GM12878 (cell line): ENCODE measurements around the gene FOS. TPM values are rescaled to one million over a fixed set of nuclear protein-coding genes. Genes with fewer than 3 reads are reported as not detected.

Experiments used
- ATAC-seq: fragments of 200-7000 bp; cut with Tn5 transposase; 3 replicates; pipeline ENCODE4 v1.9.1; 2020; ENCODE audit warnings: mild to moderate bottlenecking, moderate library complexity
- BruUV-seq: library from RNA; stranded (reverse); fragments of 400-500 nt; replicated peaks from 2 replicates; lab custom pipeline; 2021; lab: Mats Ljungman, UMichigan
- CTCF ChIA-PET: fragments of 300-600 bp; sonication (Branson Sonifier 250); formaldehyde crosslinking; extraction: SDS; loops from one replicate; lab custom pipeline; 2021; ENCODE audit warnings: inconsistent platforms; lab: Yijun Ruan, JAX
- POLR2A ChIA-PET: fragments of 350-600 bp; formaldehyde crosslinking; extraction: SDS; loops from one replicate; lab custom pipeline; 2021; ENCODE audit warnings: inconsistent platforms; lab: Charles Lee
- RAD21 ChIA-PET: fragments of 300-600 bp; sonication (Branson Sonifier 250); formaldehyde crosslinking; loops from one replicate; lab custom pipeline; 2023; ENCODE audit warnings: antibody characterized with exemption; ENCODE audit not compliant: unreplicated experiment; lab: Charles Lee
- SMC1A ChIA-PET: fragments of 300-600 bp; sonication (Branson Sonifier 250); formaldehyde crosslinking; loops from one replicate; lab custom pipeline; 2023; ENCODE audit not compliant: unreplicated experiment, uncharacterized antibody; lab: Charles Lee
- DNase-seq: peaks from one replicate; pipeline ENCODE4 v3.0.0-alpha.2; 2011; ENCODE audit warnings: low read depth, low spot score
- FAIRE-seq: peaks from 3 replicates; lab custom pipeline; 2011; peaks lifted over from hg19 to GRCh38; lab: Jason Lieb, UNC
- H2AFZ ChIP-seq: 2 replicates; pipeline ENCODE4 v1.6.0; 2011; ENCODE audit warnings: low read depth, low read length, control low read depth; ENCODE audit not compliant: control insufficient read depth
- H3K27ac ChIP-seq: 2 replicates; pipeline ENCODE4 v1.5.1; 2011; ENCODE audit warnings: control low read depth; ENCODE audit not compliant: control insufficient read depth, insufficient read depth
- H3K27me3 ChIP-seq, 2 experiments: replicated peaks in 1 of 2; 2 replicates each; pipeline versions ENCODE4 v1.6.0 to v1.6.1; 2011; ENCODE audit warnings: low read length in 1 of 2; ENCODE audit not compliant: control insufficient read depth in 2 of 2, insufficient read depth in 2 of 2
- H3K36me3 ChIP-seq, 2 experiments: 2 replicates each; pipeline ENCODE4 v1.5.1; 2011; ENCODE audit warnings: low read length in 1 of 2; ENCODE audit not compliant: control insufficient read depth in 2 of 2, insufficient read depth in 2 of 2
- H3K4me1 ChIP-seq: 2 replicates; pipeline ENCODE4 v1.6.1; 2011; ENCODE audit warnings: mild to moderate bottlenecking, low read length, moderate library complexity, mixed read lengths; ENCODE audit not compliant: control insufficient read depth, insufficient read depth
- H3K4me2 ChIP-seq: 2 replicates; pipeline ENCODE4 v1.6.0; 2011; ENCODE audit warnings: control low read depth; ENCODE audit not compliant: control insufficient read depth, insufficient read depth
- H3K4me3 ChIP-seq: fragments of 200-600 bp; sonication (generic); 2 replicates; pipeline ENCODE4 v1.5.1; 2016
- H3K79me2 ChIP-seq: 2 replicates; pipeline ENCODE4 v1.6.0; 2011; ENCODE audit warnings: low read length; ENCODE audit not compliant: control insufficient read depth, insufficient read depth
- H3K9ac ChIP-seq: 2 replicates; pipeline ENCODE4 v1.8.0; 2011; ENCODE audit warnings: low read length, control low read depth, mixed read lengths; ENCODE audit not compliant: control insufficient read depth, insufficient read depth
- H3K9me3 ChIP-seq: replicated peaks from 3 replicates; pipeline ENCODE4 v1.5.1; 2011; ENCODE audit warnings: mild to moderate bottlenecking, low read length; ENCODE audit not compliant: control insufficient read depth, insufficient read depth
- H4K20me1 ChIP-seq: 2 replicates; pipeline ENCODE4 v1.6.0; 2011; ENCODE audit not compliant: control insufficient read depth, insufficient read depth
- CTCF ChIP-seq, 3 experiments: IDR thresholded peaks in 2 of 3; conservative IDR thresholded peaks in 1 of 3; 2 replicates each; pipeline ENCODE4 v1.5.1; 2011; ENCODE audit warnings: low read depth in 3 of 3, low read length in 3 of 3, mild to moderate bottlenecking in 3 of 3, control low read depth in 2 of 3, moderate library complexity in 2 of 3, inconsistent platforms in 1 of 3, mixed read lengths in 1 of 3; ENCODE audit not compliant: control insufficient read depth in 2 of 3, insufficient read depth in 1 of 3; ENCODE audit errors: extremely low read depth in 1 of 3
- FOXM1 ChIP-seq: IDR thresholded peaks from 2 replicates; pipeline ENCODE4 v1.6.1; 2012; ENCODE audit warnings: low read depth, mild to moderate bottlenecking, inconsistent platforms, low read length, moderate library complexity
- MXI1 ChIP-seq: fragments of 150-350 bp; IDR thresholded peaks from 2 replicates; pipeline ENCODE4 v1.6.1; 2011; ENCODE audit warnings: low read depth, mild to moderate bottlenecking, inconsistent platforms, low read length, improper control_type of control experiment
- NFYA ChIP-seq: IDR thresholded peaks from 2 replicates; pipeline ENCODE4 v1.6.1; 2011; ENCODE audit warnings: low read depth, mild to moderate bottlenecking, low read length, improper control_type of control experiment, borderline replicate concordance
- PAX8 ChIP-seq: fragments of 450-650 bp; IDR thresholded peaks from 2 replicates; pipeline ENCODE4 v1.6.1; 2017; ENCODE audit warnings: mild to moderate bottlenecking, moderate library complexity
- RUNX3 ChIP-seq: IDR thresholded peaks from 2 replicates; pipeline ENCODE4 v1.6.1; 2012; ENCODE audit warnings: low read length, inconsistent platforms
- WGBS: methylation state at CpG from one replicate; pipeline ENCODE4 v1.1.6; 2016; ENCODE audit warnings: low lambda C conversion rate; ENCODE audit not compliant: insufficient replicate concordance, insufficient coverage; ENCODE audit errors: missing lambda C conversion rate; 5-methylcytosine and 5-hydroxymethylcytosine counted together
- in situ Hi-C: fragments of 300-500 bp; cut with MboI; formaldehyde crosslinking; loops from 9 replicates; pipeline ENCODE4 v1.14.3; 2018; ENCODE audit warnings: mixed read lengths
- intact Hi-C: fragments of 100-400 bp; cut with micrococcal nuclease; formaldehyde crosslinking; loops from one replicate; pipeline ENCODE4 v1.14.2; 2022; ENCODE audit not compliant: unreplicated experiment
- polyA plus RNA-seq, 11 experiments: library from polyadenylated mRNA; depleted of rRNA in 4 of 11; unstranded in 6 of 11; stranded (reverse) in 5 of 11; fragments of >200 nt; fragmentation: Nextera tagmentation in 4 of 11; fragmentation: Illumina TruSeq in 1 of 11; extraction: Ambion mirVana in 4 of 11; extraction: Trizol in 1 of 11; gene quantifications; 1 replicate in 1 of 11; 2 replicates in 10 of 11; pipeline versions ENCODE4 v1.2.1 to v1.2.3, GENCODE V29; 2011 to 2016; ENCODE audit warnings: inconsistent platforms in 2 of 11, missing spikeins in 2 of 11, low read depth in 1 of 11
- total RNA-seq, 4 experiments: library from RNA; depleted of rRNA in 3 of 4; stranded (reverse); fragments of >200 nt in 3 of 4; fragmentation: Illumina TruSeq in 1 of 4; extraction: Trizol in 1 of 4; gene quantifications; 2 replicates each; pipeline versions ENCODE4 v1.2.1 to v1.2.3, GENCODE V29; 2013 to 2021

Gene FOS
- total and polyA plus RNA-seq, 10 of the 15 experiments (the other 5 are each of a cell fraction or from before 2014, with no cell fraction given), result 0.02 to 0.95 (median 0.38) TPM

- DNase-seq (no peak), FAIRE-seq (no peak), ATAC-seq (no peak)
- Histone ChIP-seq H3K27ac (no peak overlapping the region), H2AFZ (no peak overlapping the region), H3K4me2 (no peak overlapping the region), H3K79me2 (no peaks in the 10 kb centered on the region; the same call in 1 of the 2 replicates), H3K9ac (no peak overlapping the region), H4K20me1 (no peaks in the 10 kb centered on the region), H3K27me3 (peaks cover 13 to 17% of the 10 kb centered on the region in 2 experiments), H3K4me1 (peaks cover 11% of the 10 kb centered on the region), H3K4me3 (no peak overlapping the region), H3K36me3 (no peaks in the 10 kb centered on the region), H3K9me3 (no peaks in the 10 kb centered on the region)
- 43% methylated on average over 13 of the region's 13 CpGs for WGBS
- no TSS peak for BruUV-seq
- ChIA-PET POLR2A (interaction anchor here (1.4 kb wide), 1 partner anchor 10 kb away, joined by 3 read pairs; no protein-coding TSS in a partner anchor), SMC1A (interaction anchor here (0.6 to 2.4 kb wide), 4 partner anchors 11 to 334 kb away, joined by 3 to 7 read pairs (median 3); no protein-coding TSS in a partner anchor), RAD21 (interaction anchor here (1.6 kb wide), 1 partner anchor 17 kb away, joined by 4 read pairs; no protein-coding TSS in a partner anchor), CTCF (no interaction called here)
- intact Hi-C loops (no loop called here), in situ Hi-C loops (no loop called here)
- TF ChIP-seq CTCF (IDR thresholded peaks at IDR 0.05 in 2 of 3, conservative IDR thresholded peaks at IDR 0.05 in 1 of 3; ENCODE audit: control insufficient read depth in 2 of 3, extremely low read depth in 1 of 3, insufficient read depth in 1 of 3, low read depth in 3 of 3, low read length in 3 of 3) (peak in 2 of 3 experiments; percentile 4 to 22; a peak in 1 of 6 replicates), RUNX3 (no peak), PAX8 (no peak), MXI1 (no peak), FOXM1 (no peak), NFYA (no peak)
Observed at GRCh38 chr14:75283162-75283832, 4.7 kb downstream of the FOS start.
